Thymus (tissue), 11 donors: ENCODE measurements around the gene C1orf105. TPM values are rescaled to one million over a fixed set of nuclear protein-coding genes. Genes with fewer than 3 reads are reported as not detected.

Experiments
- DNase-seq, 9 donors: peaks; one replicate each; pipeline ENCODE4 v3.0.0-alpha.2; 2013; ENCODE audit warnings: low spot score in 9 of 9, low read depth in 6 of 9, missing footprints in 1 of 9
- H3K27ac ChIP-seq, 2 donors: one replicate each; pipeline ENCODE4 v1.5.1; 2013; ENCODE audit warnings: control low read depth in 1 of 2, low read depth in 1 of 2, low read length in 1 of 2, mild to moderate bottlenecking in 1 of 2, moderate library complexity in 1 of 2
- H3K27me3 ChIP-seq, 2 donors: one replicate each; pipeline ENCODE4 v1.5.1; 2013; ENCODE audit warnings: low read length in 1 of 2; ENCODE audit not compliant: control insufficient read depth in 2 of 2, insufficient read depth in 1 of 2
- H3K36me3 ChIP-seq, 2 donors: one replicate each; pipeline ENCODE4 v1.5.1; 2013; ENCODE audit warnings: low read length in 1 of 2, mild to moderate bottlenecking in 1 of 2, moderate library complexity in 1 of 2; ENCODE audit not compliant: control insufficient read depth in 2 of 2, insufficient read depth in 2 of 2
- H3K4me1 ChIP-seq, 2 donors: one replicate each; pipeline ENCODE4 v1.5.1; 2013; ENCODE audit warnings: low read length in 2 of 2; ENCODE audit not compliant: control insufficient read depth in 2 of 2, insufficient read depth in 2 of 2
- H3K4me3 ChIP-seq, 2 donors: one replicate each; pipeline ENCODE4 v1.5.1; 2013; ENCODE audit warnings: low read length in 2 of 2, control low read depth in 1 of 2, mild to moderate bottlenecking in 1 of 2
- H3K9me3 ChIP-seq, 2 donors: one replicate each; pipeline ENCODE4 v1.5.1; 2013; ENCODE audit warnings: low read length in 1 of 2, mild to moderate bottlenecking in 1 of 2; ENCODE audit not compliant: control insufficient read depth in 2 of 2, insufficient read depth in 1 of 2
- WGBS: extraction: QIAGEN DNeasy Blood & Tissue Kit; methylation state at CpG from one replicate; pipeline ENCODE4 v1.1.7; 2013; 5-methylcytosine and 5-hydroxymethylcytosine counted together
- polyA plus RNA-seq: library from polyadenylated mRNA; stranded (reverse); fragments of 200-250 nt; gene quantifications from one replicate; pipeline ENCODE4 v1.2.3, GENCODE V29; 2013
- total RNA-seq: library from RNA; stranded (reverse); fragments of 120-200 nt; gene quantifications from one replicate; pipeline ENCODE4 v1.2.4, GENCODE V29; 2013
- donor health status: healthy.

C1orf105 gene
- total and polyA plus RNA-seq, 2 donors: 0.28 to 0.30 TPM

DNA sequence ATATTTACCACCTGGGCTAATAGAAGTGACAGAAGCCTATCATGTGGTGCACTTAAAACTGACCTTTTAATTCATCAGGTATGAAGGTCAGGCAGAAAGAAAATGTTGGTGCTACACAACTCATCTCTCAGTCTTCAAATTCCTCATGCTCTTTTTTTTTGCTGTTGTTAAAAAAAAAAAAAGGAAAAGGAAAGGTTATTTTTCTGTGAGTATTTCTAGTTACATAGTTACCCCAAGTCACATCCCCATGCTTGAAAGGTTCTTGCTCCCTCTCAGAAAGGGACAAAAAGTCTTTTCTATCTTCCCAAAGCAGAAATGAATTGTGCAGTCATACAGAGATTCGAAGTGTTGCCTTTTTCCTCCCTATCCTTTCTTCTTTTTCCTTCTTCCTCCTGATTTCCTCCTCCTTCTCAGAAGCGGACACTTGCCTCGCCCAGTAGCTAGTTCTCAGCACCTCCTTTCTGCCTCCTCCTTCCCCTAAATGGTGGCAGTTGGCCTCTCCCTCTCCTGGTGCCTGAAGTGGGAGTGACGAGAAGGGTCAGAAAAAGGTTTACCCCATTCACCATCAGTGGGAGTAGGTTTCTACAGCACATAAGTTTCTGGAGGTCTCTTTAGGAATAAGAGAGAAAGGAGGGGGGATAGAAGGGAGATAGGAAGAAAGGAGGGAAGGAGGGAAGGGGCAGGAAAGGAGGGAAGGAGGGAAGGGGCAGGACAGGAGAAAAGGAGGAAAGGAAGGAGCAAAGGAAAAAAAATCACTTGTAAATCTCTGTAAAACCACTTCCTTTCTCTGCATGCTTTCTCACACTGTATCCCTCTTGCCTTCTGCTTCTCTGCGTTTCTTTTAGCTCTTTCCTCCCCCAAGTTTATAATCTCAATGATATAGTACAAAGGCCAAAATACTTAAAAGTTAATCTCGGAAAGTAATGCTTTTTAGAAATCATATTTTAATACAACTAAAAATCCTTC lies 20.4 kb upstream of the C1orf105 start:
- H3K4me1 ChIP-seq: no peaks in the 10 kb centered on the region
- no peaks in the 10 kb centered on the region for H3K27me3 ChIP-seq
- H3K27ac ChIP-seq: no peak overlapping the region
- no peak overlapping the region for H3K4me3 ChIP-seq
- no peaks in the 10 kb centered on the region for H3K9me3 ChIP-seq
- WGBS: 84% methylated on average over 6 of the region's 6 CpGs
- no peak for DNase-seq
- H3K36me3 ChIP-seq: no peaks in the 10 kb centered on the region

DNA sequence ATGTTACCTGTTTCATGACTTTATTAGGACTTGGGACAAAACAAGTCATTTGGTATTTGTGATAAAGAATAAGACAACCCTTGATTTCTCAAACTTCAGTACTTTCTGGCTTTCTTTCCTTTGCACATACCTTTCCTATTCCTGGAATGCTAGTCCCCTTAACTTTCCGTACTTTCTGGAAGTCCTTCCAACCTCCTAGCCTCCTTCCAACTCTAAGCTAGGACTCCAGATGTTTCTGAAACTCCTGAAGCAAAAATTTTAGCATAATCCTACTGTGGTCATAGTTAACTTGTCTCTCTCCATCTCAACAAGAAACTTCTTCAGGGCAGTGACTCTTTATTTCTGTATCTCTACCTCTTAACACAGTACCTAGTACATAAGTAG lies 19.8 kb upstream of the C1orf105 start:
- WGBS: 98% methylated on average over 1 of the region's 1 CpG
- Histone ChIP-seq H3K4me1 (no peaks in the 10 kb centered on the region), H3K27me3 (no peaks in the 10 kb centered on the region), H3K36me3 (no peaks in the 10 kb centered on the region), H3K9me3 (no peaks in the 10 kb centered on the region), H3K4me3 (no peak overlapping the region), H3K27ac (no peak overlapping the region)
- DNase-seq: no peak

GRCh38 chr1:172401477-172401876 lies 19.0 kb upstream of the C1orf105 start:
- no peak overlapping the region for H3K4me3 ChIP-seq
- no peaks in the 10 kb centered on the region for H3K9me3 ChIP-seq
- H3K27ac ChIP-seq: no peak overlapping the region
- no peaks in the 10 kb centered on the region for H3K36me3 ChIP-seq
- no peaks in the 10 kb centered on the region for H3K4me1 ChIP-seq
- H3K27me3 ChIP-seq: no peaks in the 10 kb centered on the region
- no peak for DNase-seq

DNA sequence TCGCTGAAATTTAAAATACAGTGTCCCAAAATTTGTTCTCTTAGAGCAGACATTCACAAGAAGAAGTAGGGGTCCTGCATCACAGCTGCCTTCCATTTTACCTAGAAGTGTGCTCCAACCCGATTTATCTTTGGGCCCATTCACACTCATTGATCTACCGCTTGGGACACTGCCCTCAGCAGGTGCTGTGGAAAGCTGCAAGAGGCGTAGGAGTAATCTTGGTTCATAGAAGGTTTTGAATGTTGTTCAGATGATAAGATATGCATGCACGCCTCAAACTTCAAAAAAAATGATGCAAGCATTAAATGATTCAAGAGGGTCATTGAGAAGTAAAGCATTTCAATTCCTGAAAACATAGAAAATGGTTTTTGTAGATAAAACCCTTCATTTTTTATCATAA lies 18.6 kb upstream of the C1orf105 start:
- no peaks in the 10 kb centered on the region for H3K9me3 ChIP-seq
- WGBS: 95% methylated on average over 5 of the region's 5 CpGs
- H3K27me3 ChIP-seq: no peaks in the 10 kb centered on the region
- DNase-seq: no peak
- no peaks in the 10 kb centered on the region for H3K36me3 ChIP-seq
- no peak overlapping the region for H3K4me3 ChIP-seq
- H3K4me1 ChIP-seq: no peaks in the 10 kb centered on the region
- no peak overlapping the region for H3K27ac ChIP-seq

- DNase-seq: no peak
- Histone ChIP-seq H3K27me3 (no peaks in the 10 kb centered on the region), H3K4me3 (no peak overlapping the region), H3K27ac (no peak overlapping the region), H3K36me3 (no peaks in the 10 kb centered on the region), H3K9me3 (no peaks in the 10 kb centered on the region), H3K4me1 (no peaks in the 10 kb centered on the region)
- 97% methylated on average over 1 of the region's 1 CpG for WGBS
These were observed 17.5 kb upstream of the C1orf105 start for GRCh38 chr1:172402878-172403569.

GRCh38 chr1:172404121-172404520 lies 16.4 kb upstream of the C1orf105 start:
- no peaks in the 10 kb centered on the region for H3K27me3 ChIP-seq
- H3K9me3 ChIP-seq: no peaks in the 10 kb centered on the region
- H3K27ac ChIP-seq: no peak overlapping the region
- H3K4me3 ChIP-seq: no peak overlapping the region
- H3K4me1 ChIP-seq: no peaks in the 10 kb centered on the region
- no peaks in the 10 kb centered on the region for H3K36me3 ChIP-seq
- no peak for DNase-seq

DNA sequence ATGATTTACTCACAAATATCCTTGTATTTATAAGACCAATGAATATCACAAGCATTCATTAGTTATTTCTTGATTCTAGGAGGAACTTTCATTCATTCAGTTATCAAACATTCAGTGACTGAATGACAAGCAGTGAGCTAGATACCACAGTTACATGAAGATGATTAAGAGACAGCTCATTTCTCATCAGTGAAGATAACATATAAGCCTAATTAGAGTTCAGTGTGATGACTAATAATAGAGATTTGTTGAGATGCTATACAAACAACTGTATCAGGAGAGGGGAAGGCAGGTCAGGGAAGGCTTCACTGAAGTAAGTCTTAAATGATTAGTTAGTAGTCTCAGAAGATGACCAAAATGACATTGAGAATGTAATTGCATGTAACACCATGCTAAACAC lies 14.6 kb upstream of the C1orf105 start:
- DNase-seq: no peak
- no peaks in the 10 kb centered on the region for H3K4me1 ChIP-seq
- H3K4me3 ChIP-seq: no peak overlapping the region
- H3K9me3 ChIP-seq: no peaks in the 10 kb centered on the region
- H3K27ac ChIP-seq: no peak overlapping the region
- H3K36me3 ChIP-seq: no peaks in the 10 kb centered on the region
- no peaks in the 10 kb centered on the region for H3K27me3 ChIP-seq

DNA sequence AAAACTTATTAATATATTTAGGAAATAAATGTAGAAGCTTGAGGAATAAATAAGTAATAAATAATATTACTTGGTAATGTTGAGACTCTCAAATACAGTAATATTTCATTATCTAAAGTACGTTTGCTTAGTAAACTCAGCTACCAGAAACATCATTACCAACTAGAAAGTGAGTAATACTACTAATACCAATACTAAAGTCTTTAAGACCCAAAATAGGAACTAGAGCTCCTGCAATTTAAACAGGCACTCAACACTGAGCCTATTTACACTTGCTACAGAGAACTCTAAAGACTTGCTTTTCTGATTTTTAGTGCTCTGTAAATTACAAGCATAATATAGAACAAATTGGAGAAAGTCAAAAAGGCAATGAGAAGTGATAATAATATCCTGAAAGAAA lies 13.5 kb upstream of the C1orf105 start:
- Histone ChIP-seq H3K4me1 (no peaks in the 10 kb centered on the region), H3K4me3 (no peak overlapping the region), H3K9me3 (no peaks in the 10 kb centered on the region), H3K27me3 (no peaks in the 10 kb centered on the region), H3K27ac (no peak overlapping the region), H3K36me3 (no peaks in the 10 kb centered on the region)
- DNase-seq: no peak
- 52% methylated on average over 1 of the region's 1 CpG for WGBS

GRCh38 chr1:172408958-172409357 lies 11.5 kb upstream of the C1orf105 start:
- WGBS: 95% methylated on average over 1 of the region's 1 CpG
- Histone ChIP-seq H3K9me3 (no peaks in the 10 kb centered on the region), H3K27me3 (no peaks in the 10 kb centered on the region), H3K36me3 (no peaks in the 10 kb centered on the region), H3K4me3 (no peak overlapping the region), H3K4me1 (no peaks in the 10 kb centered on the region), H3K27ac (no peak overlapping the region)
- no peak for DNase-seq
